Measurements from ENCODE around the gene AOC3.

- no peak for TF ChIP-seq CTCF (conservative IDR thresholded peaks at IDR 0.05; ENCODE audit: low read depth, low read length)
- TF ChIP-seq SMC3 (IDR thresholded peaks at IDR 0.05; ENCODE audit: low read depth, low read length) = no peak
- 0 out of 2 replicates have a peak, but pooled peaks have one; percentile 6 for TF ChIP-seq BHLHE40 (IDR thresholded peaks at IDR 0.05; ENCODE audit: low read depth, low read length)
- TF ChIP-seq FOS (IDR thresholded peaks at IDR 0.05; ENCODE audit: low read depth, low read length) = peak; percentile 64
- TF ChIP-seq USF2 (IDR thresholded peaks at IDR 0.05; ENCODE audit: low read depth, low read length) = no peak
- TF ChIP-seq RCOR1 (IDR thresholded peaks at IDR 0.05; ENCODE audit: insufficient replicate concordance, low read length) = no peak
- no peak for TF ChIP-seq POLR2A (IDR thresholded peaks at IDR 0.05; ENCODE audit: low read depth, low read length)
- no peak for TF ChIP-seq MAFK (IDR thresholded peaks at IDR 0.05; ENCODE audit: low read depth, low read length)
- TF ChIP-seq RAD21 (IDR thresholded peaks at IDR 0.05; ENCODE audit: low read length) = no peak
- no peak for TF ChIP-seq RFX5 (IDR thresholded peaks at IDR 0.05; ENCODE audit: low read depth, low read length)
- no peak for TF ChIP-seq CHD1 (IDR thresholded peaks at IDR 0.05; ENCODE audit: low read depth, low read length)
- no peak for TF ChIP-seq ELK1 (IDR thresholded peaks at IDR 0.05; ENCODE audit: borderline replicate concordance, low read depth, low read length)
Measured at GRCh38 chr17:42895185-42895555, 44.2 kb downstream of the AOC3 start.

Data from IMR-90 (cell line).